Natural killer cell treated with Interleukin-12 subunit alpha and Interleukin-12 subunit beta and Interleukin-15 and Interleukin-18, amount 100 ng/mL, for 72 hours (primary cell): ENCODE measurements around the gene CCNDBP1. TPM values are rescaled to one million over a fixed set of nuclear protein-coding genes. Genes with fewer than 3 reads are reported as not detected.
"Not testable (repeated sequence)": the region's sequence is repeated elsewhere in the genome, so short reads cannot be mapped to it uniquely, and the experiment has no call there.

Source experiments
- ATAC-seq, 2 donors: fragments of 150-1000 bp; cut with Tn5 transposase in 1 of 2; sonication (Bioruptor Pico), chemical (Tn5 transposase) in 1 of 2; 2 replicates each; pipeline ENCODE4 v1.10.0; 2021
- DNase-seq: peaks from one replicate; pipeline ENCODE4 v3.0.0; 2022; ENCODE audit warnings: low spot score
- H3K27ac Mint-ChIP-seq, 2 donors: 1 replicate in 1 of 2; 2 replicates in 1 of 2; pipeline ENCODE4 v1.8.0; 2022; ENCODE audit warnings: mixed read lengths in 2 of 2, mild to moderate bottlenecking in 1 of 2, moderate library complexity in 1 of 2
- H3K27me3 Mint-ChIP-seq, 2 donors: 1 replicate in 1 of 2; 2 replicates in 1 of 2; pipeline ENCODE4 v1.8.0; 2022; ENCODE audit warnings: mixed read lengths in 2 of 2
- H3K36me3 Mint-ChIP-seq: one replicate; pipeline ENCODE4 v1.8.0; 2022; ENCODE audit warnings: mixed read lengths
- H3K4me1 Mint-ChIP-seq, 2 donors: 1 replicate in 1 of 2; 2 replicates in 1 of 2; pipeline ENCODE4 v1.8.0; 2022; ENCODE audit warnings: low read depth in 2 of 2, mixed read lengths in 2 of 2, mild to moderate bottlenecking in 1 of 2
- H3K4me3 Mint-ChIP-seq: one replicate; pipeline ENCODE4 v1.8.0; 2022; ENCODE audit warnings: mixed read lengths
- H3K9me3 Mint-ChIP-seq: 2 replicates; pipeline ENCODE4 v1.8.0; 2022; ENCODE audit warnings: mixed read lengths
- total RNA-seq, 2 donors: library from RNA; stranded (reverse); gene quantifications; one replicate each; pipeline ENCODE4 v1.2.3, GENCODE V29; 2022

Gene CCNDBP1
- total RNA-seq, result 100 to 1,000 TPM in 1 of 2 donors, 10 to 100 TPM in 1; 45.7 to 103 TPM

GRCh38 chr15:43185157-43186002 lies at the start of gene CCNDBP1:
CCNDBP1 (plus strand) TSS chr15:43185403; CDS start chr15:43185499, 96 bp downstream.
- Mint-ChIP-seq H3K27ac (peak within 1 kb of the TSS; percentile 84 to 94), H3K36me3 (peaks cover 9% of the 10 kb centered on the region), H3K27me3 (no peaks in the 10 kb centered on the region), H3K4me1 (peaks cover 18 to 26% of the 10 kb centered on the region in 2 donors), H3K4me3 (peak within 1 kb of the TSS; percentile 93), H3K9me3 (no peaks in the 10 kb centered on the region)
- ATAC-seq (peak; percentile 99), DNase-seq (peak; percentile 97)

- Mint-ChIP-seq H3K36me3 (peaks cover 17% of the 10 kb centered on the region), H3K27ac (peak overlapping the region; percentile 63 to 71), H3K4me3 (peak overlapping the region; percentile 0), H3K4me1 (peaks cover 16 to 18% of the 10 kb centered on the region in 2 donors), H3K9me3 (no peaks in the 10 kb centered on the region), H3K27me3 (no peaks in the 10 kb centered on the region)
- ATAC-seq (peak in 1 of 2 donors; percentile 9), DNase-seq (no peak)
Observed at GRCh38 chr15:43143203-43143941, 41.8 kb upstream of the CCNDBP1 start.

DNA sequence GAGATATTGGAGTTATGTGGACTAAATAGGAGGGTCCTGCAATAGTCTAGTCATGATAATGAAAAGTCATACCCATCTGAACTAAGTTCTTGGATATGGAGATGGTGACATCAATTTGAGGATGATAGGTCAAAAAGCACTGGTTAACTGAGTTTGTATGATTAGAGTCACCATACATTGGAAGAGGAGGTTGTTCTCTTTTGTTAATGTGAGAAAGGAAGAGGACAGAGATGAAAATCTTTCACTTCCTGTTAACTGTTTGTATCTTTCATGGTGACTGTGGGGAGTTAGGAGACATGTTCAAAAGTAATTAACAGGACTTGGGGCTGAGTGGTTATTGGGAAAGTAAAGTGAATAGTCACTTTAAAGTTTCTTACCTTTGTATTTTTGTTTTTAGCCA lies 40.7 kb upstream of the CCNDBP1 start:
- DNase-seq, result no peak
- H3K9me3 Mint-ChIP-seq, result no peaks in the 10 kb centered on the region
- no peaks in the 10 kb centered on the region for H3K27me3 Mint-ChIP-seq
- H3K27ac Mint-ChIP-seq, result peak overlapping the region; percentile 63 to 71
- ATAC-seq, result peak in 1 of 2 donors; percentile 43
- peaks cover 10% of the 10 kb centered on the region for H3K36me3 Mint-ChIP-seq
- peaks cover 14 to 16% of the 10 kb centered on the region in 2 donors for H3K4me1 Mint-ChIP-seq
- peak overlapping the region; percentile 0 for H3K4me3 Mint-ChIP-seq

GRCh38 chr15:43146184-43146583 lies 39.0 kb upstream of the CCNDBP1 start:
- DNase-seq (no peak), ATAC-seq (no peak)
- Mint-ChIP-seq H3K9me3 (no peaks in the 10 kb centered on the region), H3K36me3 (peaks cover 7% of the 10 kb centered on the region), H3K27ac (no peak overlapping the region), H3K4me3 (no peak overlapping the region), H3K4me1 (peaks cover 14 to 16% of the 10 kb centered on the region in 2 donors), H3K27me3 (no peaks in the 10 kb centered on the region)

GRCh38 chr15:43150191-43150929 lies 34.8 kb upstream of the CCNDBP1 start:
- DNase-seq, result no peak
- Mint-ChIP-seq H3K27ac (no peak overlapping the region), H3K9me3 (no peaks in the 10 kb centered on the region), H3K4me3 (no peak overlapping the region), H3K4me1 (peaks cover 14% of the 10 kb centered on the region in 2 donors), H3K27me3 (no peaks in the 10 kb centered on the region), H3K36me3 (peaks cover 13% of the 10 kb centered on the region)
- ATAC-seq, result no peak

DNA sequence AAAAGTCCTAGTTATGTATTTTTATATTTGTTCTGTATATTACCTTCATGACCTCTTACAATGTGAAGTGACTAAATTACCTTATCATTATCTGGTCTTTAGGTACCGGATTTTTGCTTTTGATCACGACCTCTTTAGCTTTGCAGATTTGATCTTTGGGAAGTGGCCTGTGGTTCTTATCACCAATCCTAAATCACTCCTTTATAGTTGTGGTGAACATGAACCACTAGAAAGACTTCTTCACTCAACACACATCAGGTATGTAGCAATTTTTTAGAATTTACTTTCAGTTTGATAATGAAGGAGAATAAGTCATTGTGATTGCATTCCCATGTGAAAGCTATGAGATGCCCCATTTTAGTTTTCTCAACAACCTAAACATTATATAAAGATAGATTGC lies 33.5 kb upstream of the CCNDBP1 start:
- Mint-ChIP-seq H3K4me3 (no peak overlapping the region), H3K4me1 (peaks cover 10 to 14% of the 10 kb centered on the region in 2 donors), H3K27me3 (no peaks in the 10 kb centered on the region), H3K9me3 (no peaks in the 10 kb centered on the region), H3K36me3 (peaks cover 13% of the 10 kb centered on the region), H3K27ac (peak overlapping the region in 1 of 2 donors; percentile 44)
- DNase-seq (no peak), ATAC-seq (peak in 1 of 2 donors; percentile 44)

GRCh38 chr15:43153269-43153668 lies 31.9 kb upstream of the CCNDBP1 start:
- H3K27ac Mint-ChIP-seq, result peak overlapping the region in 1 of 2 donors; percentile 33
- H3K4me3 Mint-ChIP-seq, result no peak overlapping the region
- ATAC-seq (no peak), DNase-seq (no peak)
- no peaks in the 10 kb centered on the region for H3K9me3 Mint-ChIP-seq
- peaks cover 19% of the 10 kb centered on the region for H3K36me3 Mint-ChIP-seq
- H3K4me1 Mint-ChIP-seq, result peaks cover 10 to 14% of the 10 kb centered on the region in 2 donors
- no peaks in the 10 kb centered on the region for H3K27me3 Mint-ChIP-seq

- peak overlapping the region in 1 of 2 donors; percentile 50 for H3K27ac Mint-ChIP-seq
- H3K27me3 Mint-ChIP-seq, result no peaks in the 10 kb centered on the region
- peaks cover 12% of the 10 kb centered on the region for H3K36me3 Mint-ChIP-seq
- H3K9me3 Mint-ChIP-seq, result no peaks in the 10 kb centered on the region
- ATAC-seq, result no peak
- DNase-seq, result no peak
- H3K4me3 Mint-ChIP-seq, result no peak overlapping the region
- H3K4me1 Mint-ChIP-seq, result no peaks in the 10 kb centered on the region
Observed at GRCh38 chr15:43165801-43166325, 19.3 kb upstream of the CCNDBP1 start.

DNA sequence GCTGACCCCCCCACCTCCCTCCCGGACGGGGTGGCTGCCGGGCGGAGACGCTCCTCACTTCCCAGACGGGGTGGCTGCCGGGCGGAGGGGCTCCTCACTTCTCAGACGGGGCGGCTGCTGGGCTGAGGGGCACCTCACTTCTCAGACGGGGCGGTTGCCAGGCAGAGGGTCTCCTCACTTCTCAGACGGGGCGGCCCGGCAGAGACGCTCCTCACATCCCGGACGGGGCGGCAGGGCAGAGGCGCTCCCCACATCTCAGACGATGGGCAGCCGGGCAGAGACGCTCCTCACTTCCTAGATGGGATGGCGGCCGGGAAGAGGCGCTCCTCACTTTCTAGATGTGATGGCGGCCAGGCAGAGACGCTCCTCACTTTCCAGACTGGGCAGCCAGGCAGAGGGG lies 17.9 kb upstream of the CCNDBP1 start:
- not testable (repeated sequence) for H3K27ac Mint-ChIP-seq, H3K9me3 Mint-ChIP-seq, ATAC-seq, H3K27me3 Mint-ChIP-seq, DNase-seq, H3K4me3 Mint-ChIP-seq, H3K4me1 Mint-ChIP-seq
- H3K36me3 Mint-ChIP-seq, result peaks cover 12% of the 10 kb centered on the region

GRCh38 chr15:43168192-43169107 lies 16.8 kb upstream of the CCNDBP1 start:
- Mint-ChIP-seq H3K36me3 (peaks cover 17% of the 10 kb centered on the region), H3K9me3 (no peaks in the 10 kb centered on the region), H3K4me1 (no peaks in the 10 kb centered on the region), H3K4me3 (no peak overlapping the region), H3K27ac (no peak overlapping the region), H3K27me3 (no peaks in the 10 kb centered on the region)
- ATAC-seq, result no peak
- DNase-seq, result no peak

DNA sequence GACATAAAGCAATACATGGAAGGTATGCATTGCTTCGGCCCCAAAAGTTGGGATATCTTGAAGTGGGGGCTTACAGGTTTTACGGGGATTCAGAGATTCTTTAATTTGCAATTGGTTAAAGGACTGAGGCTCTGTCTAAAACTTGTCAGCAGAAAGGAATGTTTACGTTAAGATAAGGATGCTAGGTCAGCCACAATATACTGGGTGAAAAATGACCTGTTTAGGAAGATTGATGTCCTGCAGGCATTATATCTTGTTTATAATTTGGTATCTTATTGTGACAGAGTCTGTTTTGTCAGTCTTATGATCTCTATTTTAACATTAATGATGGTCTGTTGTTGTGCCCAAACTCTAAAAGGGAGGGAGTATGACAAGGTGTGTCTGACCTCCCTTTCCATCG lies 15.3 kb upstream of the CCNDBP1 start:
- Mint-ChIP-seq H3K36me3 (peaks cover 17% of the 10 kb centered on the region), H3K4me1 (no peaks in the 10 kb centered on the region), H3K9me3 (no peaks in the 10 kb centered on the region), H3K27ac (no peak overlapping the region), H3K4me3 (no peak overlapping the region), H3K27me3 (no peaks in the 10 kb centered on the region)
- ATAC-seq, result no peak
- no peak for DNase-seq

- H3K4me1 Mint-ChIP-seq, ATAC-seq, H3K27ac Mint-ChIP-seq, DNase-seq, H3K27me3 Mint-ChIP-seq, H3K9me3 Mint-ChIP-seq, H3K4me3 Mint-ChIP-seq: not testable (repeated sequence)
- peaks cover 19% of the 10 kb centered on the region for H3K36me3 Mint-ChIP-seq
Observed at GRCh38 chr15:43175656-43176309, 9.4 kb upstream of the CCNDBP1 start.
